ENCODE data around the gene METTL25.

GRCh38 chr12:82411546-82412230, 53.4 kb downstream of the METTL25 start:
- no peak for TF ChIP-seq CTCF (IDR thresholded peaks at IDR 0.05)
- no peak for TF ChIP-seq KDM5A (IDR thresholded peaks at IDR 0.05)
- no peak for TF ChIP-seq NR3C1 (IDR thresholded peaks at IDR 0.05)
- TF ChIP-seq ZNF302 (CRISPR knock-in tag; IDR thresholded peaks at IDR 0.05): no peak
- TF ChIP-seq RNF2 (IDR thresholded peaks at IDR 0.05; ENCODE audit: borderline replicate concordance, low read depth): no peak
- no peak for TF ChIP-seq JUN (IDR thresholded peaks at IDR 0.05)
- TF ChIP-seq FOSL2 (IDR thresholded peaks at IDR 0.05): no peak
- TF ChIP-seq FOSL2 (CRISPR knock-in tag; IDR thresholded peaks at IDR 0.05): no peak
- TF ChIP-seq SREBF2 (IDR thresholded peaks at IDR 0.05): no peak
- TF ChIP-seq BCL3 (IDR thresholded peaks at IDR 0.05): no peak

All from A549 (cell line).